GDM1 (cell line): ENCODE data around the gene SERPINB4.

Experiments
- DNase-seq: peaks from one replicate; lab custom pipeline; 2025; lab: John Stamatoyannopoulos, UW

SERPINB4 gene

GRCh38 chr18:63627819-63628218 is 16.2 kb downstream of the SERPINB4 start:
- no peak for DNase-seq

GRCh38 chr18:63626431-63626830 is 17.6 kb downstream of the SERPINB4 start:
- DNase-seq: no peak

- no peak for DNase-seq
Observed at GRCh38 chr18:63624863-63625262, 19.2 kb downstream of the SERPINB4 start.

GRCh38 chr18:63619661-63620060 is 24.4 kb downstream of the SERPINB4 start:
- DNase-seq: no peak

GRCh38 chr18:63617915-63618234 is 26.2 kb downstream of the SERPINB4 start:
- no peak for DNase-seq

GRCh38 chr18:63617049-63617914 is 26.8 kb downstream of the SERPINB4 start:
- no peak for DNase-seq

GRCh38 chr18:63613420-63613819 is 30.6 kb downstream of the SERPINB4 start:
- no peak for DNase-seq

- DNase-seq: no peak
Observed at GRCh38 chr18:63606526-63606925, 37.5 kb downstream of the SERPINB4 start.

GRCh38 chr18:63604791-63605567 is 39.1 kb downstream of the SERPINB4 start:
- DNase-seq: no peak

GRCh38 chr18:63603772-63604171 is 40.3 kb downstream of the SERPINB4 start:
- DNase-seq: no peak

GRCh38 chr18:63603355-63603754 is 40.7 kb downstream of the SERPINB4 start:
- no peak for DNase-seq

GRCh38 chr18:63596964-63597363 is 47.1 kb downstream of the SERPINB4 start:
- DNase-seq: no peak

GRCh38 chr18:63592471-63592870 is 51.6 kb downstream of the SERPINB4 start:
- no peak for DNase-seq

GRCh38 chr18:63591725-63592124 is 52.3 kb downstream of the SERPINB4 start:
- DNase-seq: no peak

GRCh38 chr18:63590966-63591695 is 52.9 kb downstream of the SERPINB4 start:
- DNase-seq: no peak

GRCh38 chr18:63590373-63590772 is 53.7 kb downstream of the SERPINB4 start:
- no peak for DNase-seq

- no peak for DNase-seq
Observed at GRCh38 chr18:63588909-63589308, 55.1 kb downstream of the SERPINB4 start.
